Measurements from ENCODE around the gene YWHAG. TPM values are rescaled to one million over a fixed set of nuclear protein-coding genes. Genes with fewer than 3 reads are reported as not detected.
"Not testable (repeated sequence)": the region's sequence is repeated elsewhere in the genome, so short reads cannot be mapped to it uniquely, and the experiment has no call there.

Gene YWHAG
- total RNA-seq, 2 experiments from 2014 or later: 68.0 to 75.1 TPM

- Mint-ChIP-seq H3K4me3 (no peak overlapping the region), H3K36me3 (ENCODE audit: low read depth) (peaks cover 51% of the 10 kb centered on the region)
These were observed 18.1 kb downstream of the YWHAG start for GRCh38 chr7:76340617-76341131.

GRCh38 chr7:76338298-76339084 is 20.3 kb downstream of the YWHAG start:
- H3K36me3 Mint-ChIP-seq (ENCODE audit: low read depth): peaks cover 38% of the 10 kb centered on the region
- no peaks in the 10 kb centered on the region for H3K9me3 Mint-ChIP-seq
- POLR2A ChIA-PET: no interaction called here
- CTCF ChIA-PET: no interaction called here
- peaks cover 46% of the 10 kb centered on the region for H3K4me1 Mint-ChIP-seq
- H3K4me3 Mint-ChIP-seq: no peak overlapping the region
- DNase-seq: no peak
- no peak overlapping the region for H3K27ac Mint-ChIP-seq
- H3K27me3 Mint-ChIP-seq: no peaks in the 10 kb centered on the region

More at GRCh38 chr7:76340617-76341131, 18.1 kb downstream of the YWHAG start:
- ChIA-PET POLR2A (interaction anchor here (1.0 kb wide), 1 partner anchor 17 kb away, joined by 5 read pairs; no protein-coding TSS in a partner anchor), CTCF (interaction anchor here (1.0 to 1.5 kb wide), 2 partner anchors 14 to 27 kb away, joined by 5 read pairs; no protein-coding TSS in a partner anchor)
- H3K9me3 Mint-ChIP-seq: no peaks in the 10 kb centered on the region
- DNase-seq: no peak
- peak overlapping the region; percentile 6 for H3K27ac Mint-ChIP-seq
- H3K4me1 Mint-ChIP-seq: peaks cover 53% of the 10 kb centered on the region
- H3K27me3 Mint-ChIP-seq: no peaks in the 10 kb centered on the region

GRCh38 chr7:76337147-76337546 is 21.6 kb downstream of the YWHAG start:
- no peak for DNase-seq
- H3K4me3 Mint-ChIP-seq: no peak overlapping the region
- CTCF ChIA-PET: no interaction called here
- peaks cover 27% of the 10 kb centered on the region for H3K36me3 Mint-ChIP-seq (ENCODE audit: low read depth)
- no peaks in the 10 kb centered on the region for H3K9me3 Mint-ChIP-seq
- POLR2A ChIA-PET: no interaction called here
- no peak overlapping the region for H3K27ac Mint-ChIP-seq
- no peaks in the 10 kb centered on the region for H3K27me3 Mint-ChIP-seq
- H3K4me1 Mint-ChIP-seq: peaks cover 37% of the 10 kb centered on the region

- H3K9me3 Mint-ChIP-seq: no peaks in the 10 kb centered on the region
- H3K4me3 Mint-ChIP-seq: no peak overlapping the region
These were observed 22.7 kb downstream of the YWHAG start for GRCh38 chr7:76336094-76336493.

GRCh38 chr7:76335417-76335816 is 23.4 kb downstream of the YWHAG start:
- H3K9me3 Mint-ChIP-seq, DNase-seq, H3K27ac Mint-ChIP-seq, H3K4me3 Mint-ChIP-seq, H3K27me3 Mint-ChIP-seq: not testable (repeated sequence)
- Mint-ChIP-seq H3K36me3 (ENCODE audit: low read depth) (peaks cover 16% of the 10 kb centered on the region), H3K4me1 (peaks cover 30% of the 10 kb centered on the region)
- ChIA-PET POLR2A (interaction anchor here (0.6 kb wide), 1 partner anchor 16 kb away, joined by 4 read pairs; no protein-coding TSS in a partner anchor), CTCF (interaction anchor here (0.7 to 2.1 kb wide), 6 partner anchors 14 to 51 kb away, joined by 3 to 6 read pairs (median 3); no protein-coding TSS in a partner anchor)

More at GRCh38 chr7:76336094-76336493, 22.7 kb downstream of the YWHAG start:
- peaks cover 33% of the 10 kb centered on the region for H3K4me1 Mint-ChIP-seq
- ChIA-PET POLR2A (no interaction called here), CTCF (interaction anchor here (1.0 kb wide), 1 partner anchor 17 kb away, joined by 3 read pairs; no protein-coding TSS in a partner anchor)
- H3K27ac Mint-ChIP-seq: no peak overlapping the region
- DNase-seq: no peak
- peaks cover 19% of the 10 kb centered on the region for H3K36me3 Mint-ChIP-seq (ENCODE audit: low read depth)
- H3K27me3 Mint-ChIP-seq: no peaks in the 10 kb centered on the region

GRCh38 chr7:76334320-76334967 is 24.3 kb downstream of the YWHAG start:
- no peak for DNase-seq
- H3K27ac Mint-ChIP-seq: no peak overlapping the region
- H3K4me3 Mint-ChIP-seq: no peak overlapping the region
- peaks cover 13% of the 10 kb centered on the region for H3K36me3 Mint-ChIP-seq (ENCODE audit: low read depth)
- ChIA-PET CTCF (interaction anchor here (0.9 to 2.1 kb wide), 6 partner anchors 11 to 52 kb away, joined by 3 to 6 read pairs (median 3); partner anchors contain the start of gene YWHAG), POLR2A (interaction anchor here (0.6 kb wide), 2 partner anchors 15 to 260 kb away, joined by 4 to 9 read pairs; no protein-coding TSS in a partner anchor)
- peaks cover 32% of the 10 kb centered on the region for H3K4me1 Mint-ChIP-seq
- H3K9me3 Mint-ChIP-seq: no peaks in the 10 kb centered on the region
- no peaks in the 10 kb centered on the region for H3K27me3 Mint-ChIP-seq

GRCh38 chr7:76333511-76334101 is 25.2 kb downstream of the YWHAG start:
- CTCF ChIA-PET: interaction anchor here (1.0 to 2.1 kb wide), 3 partner anchors 10 to 25 kb away, joined by 3 to 6 read pairs (median 3); partner anchors contain the start of gene YWHAG
- Mint-ChIP-seq H3K9me3 (no peaks in the 10 kb centered on the region), H3K4me1 (peaks cover 38% of the 10 kb centered on the region), H3K27me3 (no peaks in the 10 kb centered on the region), H3K4me3 (no peak overlapping the region), H3K36me3 (ENCODE audit: low read depth) (peaks cover 20% of the 10 kb centered on the region), H3K27ac (no peak overlapping the region)
- no peak for DNase-seq
- POLR2A ChIA-PET: no interaction called here

GRCh38 chr7:76332078-76332477 is 26.7 kb downstream of the YWHAG start:
- POLR2A ChIA-PET: no interaction called here
- H3K27ac Mint-ChIP-seq: no peak overlapping the region

GRCh38 chr7:76330673-76331072 is 28.1 kb downstream of the YWHAG start:
- no peak for DNase-seq
- ChIA-PET POLR2A (no interaction called here), CTCF (interaction anchor here (0.8 to 1.5 kb wide), 2 partner anchors 13 to 21 kb away, joined by 3 read pairs; no protein-coding TSS in a partner anchor)
- Mint-ChIP-seq H3K27ac (no peak overlapping the region), H3K9me3 (no peaks in the 10 kb centered on the region), H3K4me1 (peaks cover 37% of the 10 kb centered on the region), H3K27me3 (no peaks in the 10 kb centered on the region), H3K4me3 (no peak overlapping the region), H3K36me3 (ENCODE audit: low read depth) (peaks cover 33% of the 10 kb centered on the region)

More at GRCh38 chr7:76332078-76332477, 26.7 kb downstream of the YWHAG start:
- CTCF ChIA-PET: no interaction called here
- H3K9me3 Mint-ChIP-seq: no peaks in the 10 kb centered on the region
- peaks cover 42% of the 10 kb centered on the region for H3K4me1 Mint-ChIP-seq
- H3K4me3 Mint-ChIP-seq: no peak overlapping the region
- H3K36me3 Mint-ChIP-seq (ENCODE audit: low read depth): peaks cover 27% of the 10 kb centered on the region
- no peaks in the 10 kb centered on the region for H3K27me3 Mint-ChIP-seq
- no peak for DNase-seq

GRCh38 chr7:76330261-76330660 is 28.5 kb downstream of the YWHAG start:
- no peak for DNase-seq
- Mint-ChIP-seq H3K4me1 (peaks cover 37% of the 10 kb centered on the region), H3K4me3 (no peak overlapping the region), H3K27ac (no peak overlapping the region), H3K36me3 (ENCODE audit: low read depth) (peaks cover 33% of the 10 kb centered on the region), H3K27me3 (no peaks in the 10 kb centered on the region), H3K9me3 (no peaks in the 10 kb centered on the region)
- POLR2A ChIA-PET: no interaction called here
- CTCF ChIA-PET: interaction anchor here (1.5 to 4.0 kb wide), 2 partner anchors 11 to 22 kb away, joined by 3 to 12 read pairs; no protein-coding TSS in a partner anchor

- ChIA-PET CTCF (interaction anchor here (4.0 kb wide), 1 partner anchor 11 kb away, joined by 12 read pairs; no protein-coding TSS in a partner anchor), POLR2A (no interaction called here)
- H3K4me3 Mint-ChIP-seq: no peak overlapping the region
- peaks cover 37% of the 10 kb centered on the region for H3K36me3 Mint-ChIP-seq (ENCODE audit: low read depth)
- DNase-seq: no peak
- no peaks in the 10 kb centered on the region for H3K27me3 Mint-ChIP-seq
- H3K9me3 Mint-ChIP-seq: no peaks in the 10 kb centered on the region
- H3K27ac Mint-ChIP-seq: no peak overlapping the region
- peaks cover 38% of the 10 kb centered on the region for H3K4me1 Mint-ChIP-seq
These were observed 29.3 kb downstream of the YWHAG start for GRCh38 chr7:76329479-76329878.

GRCh38 chr7:76328389-76328788 is 30.4 kb downstream of the YWHAG start:
- H3K27me3 Mint-ChIP-seq: no peaks in the 10 kb centered on the region
- DNase-seq: no peak
- peaks cover 36% of the 10 kb centered on the region for H3K36me3 Mint-ChIP-seq (ENCODE audit: low read depth)
- ChIA-PET POLR2A (no interaction called here), CTCF (interaction anchor here (1.2 to 4.0 kb wide), 3 partner anchors 9 to 150 kb away, joined by 4 to 12 read pairs (median 4); no protein-coding TSS in a partner anchor)
- peaks cover 38% of the 10 kb centered on the region for H3K4me1 Mint-ChIP-seq
- H3K27ac Mint-ChIP-seq: peak overlapping the region; percentile 2
- no peak overlapping the region for H3K4me3 Mint-ChIP-seq
- no peaks in the 10 kb centered on the region for H3K9me3 Mint-ChIP-seq

Measured in activated CD4-positive, alpha-beta T cell treated with anti-CD3 and anti-CD28 coated beads, Interleukin-2, amount 10 ng/mL, durations not matched to agents 7 days and 5 days (primary cell).